Measurements from ENCODE around the gene VASH2.

The VASH2 gene

GRCh38 chr1:212930986-212931678 is 19.2 kb upstream of the VASH2 start:
- DNase-seq (ENCODE audit: low read depth in 2 of 2), result no peak

GRCh38 chr1:212933815-212934471 is 16.4 kb upstream of the VASH2 start:
- DNase-seq (ENCODE audit: low read depth in 2 of 2), result no peak

- DNase-seq (ENCODE audit: low read depth in 2 of 2), result no peak
Measured at GRCh38 chr1:212935387-212935981, 14.9 kb upstream of the VASH2 start.

- DNase-seq (ENCODE audit: low read depth in 2 of 2), result no peak
Measured at GRCh38 chr1:212937034-212937433, 13.3 kb upstream of the VASH2 start.

- no peak for DNase-seq (ENCODE audit: low read depth in 2 of 2)
Measured at GRCh38 chr1:212938846-212939245, 11.5 kb upstream of the VASH2 start.

GRCh38 chr1:212941452-212941851 is 8.9 kb upstream of the VASH2 start:
- no peak for DNase-seq (ENCODE audit: low read depth in 2 of 2)

- DNase-seq (ENCODE audit: low read depth in 2 of 2), result no peak
Measured at GRCh38 chr1:212942679-212943392, 7.5 kb upstream of the VASH2 start.

- DNase-seq (ENCODE audit: low read depth in 2 of 2), result no peak
Measured at GRCh38 chr1:212943393-212943710, 7.0 kb upstream of the VASH2 start.

GRCh38 chr1:212944229-212944901 is 6.0 kb upstream of the VASH2 start:
- no peak for DNase-seq (ENCODE audit: low read depth in 2 of 2)

GRCh38 chr1:212945056-212945455 is 5.3 kb upstream of the VASH2 start:
- DNase-seq (ENCODE audit: low read depth in 2 of 2), result no peak

- DNase-seq (ENCODE audit: low read depth in 2 of 2), result no peak
Measured at GRCh38 chr1:212945463-212946160, 4.7 kb upstream of the VASH2 start.

- no peak for DNase-seq (ENCODE audit: low read depth in 2 of 2)
Measured at GRCh38 chr1:212946872-212947271, 3.5 kb upstream of the VASH2 start.

GRCh38 chr1:212949771-212950170 is 570 bp upstream of the VASH2 start:
- no peak for DNase-seq (ENCODE audit: low read depth in 2 of 2)

- DNase-seq (ENCODE audit: low read depth in 2 of 2), result no peak
Measured at GRCh38 chr1:212951126-212951946, 995 bp downstream of the VASH2 start.

GRCh38 chr1:212951947-212952640 is 1.8 kb downstream of the VASH2 start:
- no peak for DNase-seq (ENCODE audit: low read depth in 2 of 2)

- no peak for DNase-seq (ENCODE audit: low read depth in 2 of 2)
Measured at GRCh38 chr1:212952641-212952976, 2.3 kb downstream of the VASH2 start.

GRCh38 chr1:212953321-212953720 is 3.0 kb downstream of the VASH2 start:
- DNase-seq (ENCODE audit: low read depth in 2 of 2), result no peak

GRCh38 chr1:212954514-212954913 is 4.2 kb downstream of the VASH2 start:
- no peak for DNase-seq (ENCODE audit: low read depth in 2 of 2)

GRCh38 chr1:212955098-212955497 is 4.8 kb downstream of the VASH2 start:
- no peak for DNase-seq (ENCODE audit: low read depth in 2 of 2)

- no peak for DNase-seq (ENCODE audit: low read depth in 2 of 2)
Measured at GRCh38 chr1:212955961-212956620, 5.8 kb downstream of the VASH2 start.
